Hypothalamus (tissue), 51 donors: Measurements from ENCODE around the gene RASAL2.
A peak's percentile ranks its signal among the peaks of the same experiment; 100 is the strongest.
"Not testable (repeated sequence)": the region's sequence is repeated elsewhere in the genome, so short reads cannot be mapped to it uniquely, and the experiment has no call there.

ENCODE experiments used
- DNase-seq, 51 donors: peaks; one replicate each; lab custom pipeline; 2025; lab: John Stamatoyannopoulos, UW

Gene RASAL2

GRCh38 chr1:178271471-178271870, 177.6 kb downstream of the RASAL2 start:
- DNase-seq: no peak

- DNase-seq: no peak
These were observed 180.0 kb downstream of the RASAL2 start for GRCh38 chr1:178273707-178274410.

GRCh38 chr1:178275049-178275448, 181.1 kb downstream of the RASAL2 start:
- no peak for DNase-seq

GRCh38 chr1:178275553-178275952, 181.6 kb downstream of the RASAL2 start:
- DNase-seq: no peak

- no peak for DNase-seq
These were observed 184.1 kb downstream of the RASAL2 start for GRCh38 chr1:178277793-178278530.

GRCh38 chr1:178278916-178279686, 185.2 kb downstream of the RASAL2 start:
- DNase-seq: no peak

GRCh38 chr1:178282949-178283367, 189.1 kb downstream of the RASAL2 start:
- no peak for DNase-seq

- peak in 1 of 51 donors; percentile 14 for DNase-seq
These were observed 189.5 kb downstream of the RASAL2 start for GRCh38 chr1:178283409-178283808.

GRCh38 chr1:178284058-178284457, 190.2 kb downstream of the RASAL2 start:
- no peak for DNase-seq

- no peak for DNase-seq
These were observed 197.3 kb downstream of the RASAL2 start for GRCh38 chr1:178291166-178291565.

GRCh38 chr1:178294654-178295053, 200.8 kb downstream of the RASAL2 start:
- no peak for DNase-seq

- no peak for DNase-seq
These were observed 206.4 kb downstream of the RASAL2 start for GRCh38 chr1:178300352-178300699.

GRCh38 chr1:178301141-178301540, 207.2 kb downstream of the RASAL2 start:
- no peak for DNase-seq

- no peak for DNase-seq
These were observed 213.4 kb downstream of the RASAL2 start for GRCh38 chr1:178307264-178307663.

GRCh38 chr1:178308438-178308837, 214.5 kb downstream of the RASAL2 start:
- no peak for DNase-seq

- peak in 3 of 51 donors; percentile 3 to 41 (median 29) for DNase-seq
These were observed 216.8 kb downstream of the RASAL2 start for GRCh38 chr1:178310685-178311105.

- DNase-seq: no peak
These were observed 217.3 kb downstream of the RASAL2 start for GRCh38 chr1:178311164-178311563.

- DNase-seq: not testable (repeated sequence)
These were observed 226.5 kb downstream of the RASAL2 start for GRCh38 chr1:178320280-178320982.

- no peak for DNase-seq
These were observed 229.2 kb downstream of the RASAL2 start for GRCh38 chr1:178323067-178323466.

- DNase-seq: no peak
These were observed 230.1 kb downstream of the RASAL2 start for GRCh38 chr1:178324003-178324402.

GRCh38 chr1:178328728-178329127, 234.8 kb downstream of the RASAL2 start:
- no peak for DNase-seq
